DMS 273 treated with DMSO at 0.1 percent for 48 hours (cell line): ENCODE data around the gene GLI2.

Experiments
- DNase-seq: peaks from one replicate; lab custom pipeline; 2025; lab: John Stamatoyannopoulos, UW

The GLI2 gene

GRCh38 chr2:120770641-120771040 is 35.0 kb downstream of the GLI2 start:
- DNase-seq = no peak

- DNase-seq = no peak
These were observed 35.6 kb downstream of the GLI2 start for GRCh38 chr2:120771111-120771780.

DNA sequence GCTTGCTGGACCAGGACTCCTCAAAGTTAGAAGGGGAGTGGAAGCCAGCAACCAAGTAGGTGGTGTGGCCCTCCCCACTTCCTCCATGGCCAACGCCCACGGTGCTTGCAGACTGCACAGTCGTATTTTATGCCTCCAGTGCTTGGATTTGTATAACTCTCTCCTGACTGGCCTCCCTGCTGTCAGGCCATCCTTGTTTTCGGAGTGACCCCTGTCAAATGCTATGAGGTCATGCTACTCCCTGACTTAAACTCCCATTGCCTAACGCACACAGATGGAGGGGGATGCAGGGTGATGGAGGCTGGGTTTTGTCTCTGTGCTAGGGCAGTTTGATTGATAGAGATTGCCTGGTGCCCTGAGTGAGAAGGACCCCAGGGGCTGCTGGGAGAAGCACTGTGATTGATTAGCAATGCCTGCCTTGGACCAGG is 36.1 kb downstream of the GLI2 start:
- DNase-seq = no peak

GRCh38 chr2:120772261-120772660 is 36.6 kb downstream of the GLI2 start:
- DNase-seq = no peak

- no peak for DNase-seq
These were observed 37.6 kb downstream of the GLI2 start for GRCh38 chr2:120773186-120773800.

DNA sequence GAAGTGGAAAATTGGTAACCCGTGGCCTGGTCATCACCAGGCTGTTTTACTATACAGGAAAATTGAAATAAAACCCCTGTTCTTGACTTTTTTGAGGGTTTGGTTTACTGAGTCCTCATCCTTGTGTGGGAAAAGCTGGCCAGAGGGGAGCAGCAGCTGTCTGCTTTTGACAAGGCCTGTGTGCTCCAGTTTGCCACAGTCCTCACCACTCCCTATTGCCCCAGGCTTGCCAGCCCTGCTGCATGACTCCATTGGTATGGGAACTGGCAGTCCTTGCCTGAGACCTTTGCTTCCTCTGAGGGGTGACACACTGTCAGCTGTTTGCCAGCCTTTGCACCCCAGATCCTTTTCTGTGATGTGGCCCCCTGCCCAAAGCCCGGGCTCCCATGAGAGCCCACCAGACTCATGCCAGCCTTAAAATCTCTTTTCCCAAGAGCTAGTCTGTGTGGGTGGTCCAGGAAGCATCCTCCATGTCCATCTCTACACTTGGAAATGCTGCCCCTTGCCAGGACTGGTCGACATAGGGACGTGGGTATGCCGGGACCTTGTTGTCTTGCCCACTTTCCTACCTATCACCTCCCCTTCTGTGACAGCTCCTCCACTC is 39.0 kb downstream of the GLI2 start:
- DNase-seq = no peak

DNA sequence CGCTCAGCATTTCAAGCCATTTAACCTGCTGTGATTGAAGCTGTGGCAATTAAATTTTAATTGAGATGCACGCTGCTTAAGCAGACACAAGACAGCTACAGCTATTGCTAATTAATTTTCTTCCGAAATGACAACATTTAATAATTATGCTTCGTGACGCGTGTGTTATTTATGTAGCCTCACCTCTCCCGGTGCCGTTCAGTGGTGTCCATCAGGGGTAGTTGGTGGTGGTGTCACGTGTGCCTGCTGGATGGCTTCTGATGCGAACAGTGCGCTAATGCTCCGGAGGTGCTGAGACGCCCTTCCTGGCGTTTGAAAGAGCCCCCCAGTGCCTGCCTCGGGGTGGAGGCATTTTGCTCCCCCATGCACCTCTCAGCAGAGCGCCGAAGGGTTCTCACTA is 39.5 kb downstream of the GLI2 start:
- no peak for DNase-seq

GRCh38 chr2:120775801-120776589 is 40.3 kb downstream of the GLI2 start:
- DNase-seq = no peak

GRCh38 chr2:120776649-120777048 is 41.0 kb downstream of the GLI2 start:
- no peak for DNase-seq

- DNase-seq = no peak
These were observed 41.6 kb downstream of the GLI2 start for GRCh38 chr2:120777170-120777751.

DNA sequence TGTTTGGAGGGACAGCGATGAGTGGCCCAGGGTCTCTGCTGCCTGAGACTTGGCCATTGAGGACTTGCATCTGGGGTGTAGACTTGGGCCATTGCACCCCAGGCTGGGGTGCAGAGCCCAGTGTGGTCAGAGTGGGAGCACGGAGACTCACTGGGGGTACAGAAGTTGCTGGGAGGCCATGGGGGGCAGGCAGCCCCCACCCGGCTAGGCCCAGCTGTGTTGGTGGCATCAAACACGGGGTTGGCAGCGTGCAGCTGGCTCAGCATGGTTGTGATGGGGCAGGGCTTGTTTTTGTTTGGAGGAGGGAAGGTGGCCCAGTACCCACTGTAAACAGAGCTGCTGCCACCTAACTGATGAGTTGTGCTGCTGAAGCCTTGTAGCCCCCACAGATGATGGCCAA is 42.1 kb downstream of the GLI2 start:
- no peak for DNase-seq

- DNase-seq = no peak
These were observed 42.6 kb downstream of the GLI2 start for GRCh38 chr2:120778244-120778643.

DNA sequence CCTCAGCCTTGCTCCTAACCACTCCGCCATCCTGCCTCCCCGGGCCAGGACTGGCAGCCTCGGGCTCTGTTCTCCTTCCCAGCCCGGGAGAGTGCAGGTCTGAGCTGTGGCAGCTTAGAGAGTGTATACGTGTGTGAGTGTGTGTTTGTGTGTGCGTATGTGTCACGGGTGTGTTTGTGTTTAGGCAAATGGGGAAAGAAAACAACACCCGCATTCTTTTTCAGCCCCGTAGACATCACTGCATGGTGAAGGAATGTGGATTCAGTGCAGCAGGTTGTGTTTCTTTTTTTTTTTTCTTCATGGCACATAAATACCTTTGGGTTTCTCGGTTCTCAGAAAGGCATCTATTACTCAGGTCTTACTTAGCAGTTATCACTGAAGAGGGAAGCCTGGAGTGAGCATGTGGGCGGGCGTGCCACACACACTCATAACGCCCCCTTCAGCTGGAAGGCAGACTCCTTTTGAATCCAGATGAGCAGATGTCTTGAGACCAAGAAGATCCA is 44.2 kb downstream of the GLI2 start:
- DNase-seq = peak; percentile 32

- no peak for DNase-seq
These were observed 44.7 kb downstream of the GLI2 start for GRCh38 chr2:120780402-120780801.

DNA sequence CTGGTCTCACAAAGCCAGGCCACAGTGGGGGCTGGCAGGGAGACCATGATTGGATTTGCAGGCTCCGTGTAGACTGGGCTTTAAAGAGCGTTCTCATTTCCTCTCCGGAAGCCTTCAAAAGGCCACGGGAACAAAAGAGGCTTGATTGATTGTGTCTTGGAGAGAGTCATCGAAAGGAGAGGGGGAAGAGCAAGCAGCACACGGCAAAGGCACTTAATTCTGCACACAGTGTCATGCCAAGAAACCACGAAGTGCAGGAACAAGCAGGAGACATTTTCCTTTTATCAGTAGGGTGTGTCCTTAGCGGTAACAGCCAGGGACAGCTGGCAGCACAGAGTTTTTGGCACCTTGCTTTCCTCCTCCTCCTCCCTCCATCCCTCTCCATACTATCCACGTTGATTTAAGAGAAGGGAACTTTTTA is 47.7 kb downstream of the GLI2 start:
- DNase-seq = peak; percentile 13

- no peak for DNase-seq
These were observed 48.3 kb downstream of the GLI2 start for GRCh38 chr2:120783969-120784372.
